Activated CD4-positive, alpha-beta T cell treated with anti-CD3 and anti-CD28 coated beads, Interleukin-2, amount 50 U/mL, for 24 hours (primary cell): ENCODE data around the gene DNAJC18.
"Not testable (repeated sequence)": the region's sequence is repeated elsewhere in the genome, so short reads cannot be mapped to it uniquely, and the experiment has no call there.

Experiments used
- DNase-seq, 2 donors: peaks; one replicate each; pipeline ENCODE4 v3.0.0-alpha.2; 2020; ENCODE audit warnings: low read depth in 1 of 2, low spot score in 1 of 2

DNAJC18 gene

DNA sequence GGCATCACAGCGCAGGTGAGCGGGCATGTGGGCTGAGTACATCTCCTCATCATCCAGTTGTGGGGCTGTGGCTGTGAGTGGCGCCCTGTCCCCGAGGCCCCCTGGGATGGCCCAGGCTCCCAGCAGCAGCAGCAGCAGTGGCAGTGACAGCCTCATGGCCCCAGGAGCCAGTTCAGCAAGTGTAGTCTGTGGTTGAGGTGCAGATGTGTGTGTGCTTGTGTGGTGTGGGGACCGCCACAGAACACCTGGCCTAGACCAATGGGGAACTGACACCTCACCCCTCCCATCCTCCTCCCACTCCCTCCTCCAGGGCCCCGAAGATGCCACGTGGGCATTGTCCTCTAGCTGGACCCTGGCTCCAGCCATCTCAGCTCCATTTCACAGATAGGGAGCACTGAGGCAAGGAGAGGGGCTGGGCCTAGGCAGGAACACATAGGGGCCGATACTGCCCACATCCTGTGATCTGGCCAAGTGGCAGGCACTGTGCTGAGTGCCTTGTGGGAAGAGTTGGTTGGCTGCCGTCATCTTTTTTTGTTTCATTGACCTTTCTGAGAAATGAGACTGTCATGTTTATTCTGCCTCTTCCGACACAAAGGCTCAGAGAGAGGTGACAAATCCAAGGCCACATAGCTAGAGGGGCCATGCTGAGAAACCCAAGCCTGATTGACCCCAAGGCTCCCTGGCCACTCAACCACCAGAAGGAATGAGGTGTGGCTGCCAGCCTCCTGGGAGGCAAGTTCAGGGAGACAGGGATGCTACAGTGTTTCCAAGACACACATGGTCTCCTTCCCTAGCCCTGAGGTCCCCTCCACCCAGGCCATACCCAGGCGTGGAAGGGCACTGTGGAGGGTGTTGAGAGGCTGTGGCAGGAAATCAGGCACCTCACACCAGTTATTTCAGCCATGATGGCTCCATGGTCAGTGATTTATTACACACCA lies 49.4 kb downstream of the DNAJC18 start, which contains the start of gene MZB1:
MZB1 (minus strand) TSS at position 213 of the 938 bp plus-strand sequence; CDS start at position 156, 57 bp downstream.
- DNase-seq = peak; percentile 17 to 24

DNA sequence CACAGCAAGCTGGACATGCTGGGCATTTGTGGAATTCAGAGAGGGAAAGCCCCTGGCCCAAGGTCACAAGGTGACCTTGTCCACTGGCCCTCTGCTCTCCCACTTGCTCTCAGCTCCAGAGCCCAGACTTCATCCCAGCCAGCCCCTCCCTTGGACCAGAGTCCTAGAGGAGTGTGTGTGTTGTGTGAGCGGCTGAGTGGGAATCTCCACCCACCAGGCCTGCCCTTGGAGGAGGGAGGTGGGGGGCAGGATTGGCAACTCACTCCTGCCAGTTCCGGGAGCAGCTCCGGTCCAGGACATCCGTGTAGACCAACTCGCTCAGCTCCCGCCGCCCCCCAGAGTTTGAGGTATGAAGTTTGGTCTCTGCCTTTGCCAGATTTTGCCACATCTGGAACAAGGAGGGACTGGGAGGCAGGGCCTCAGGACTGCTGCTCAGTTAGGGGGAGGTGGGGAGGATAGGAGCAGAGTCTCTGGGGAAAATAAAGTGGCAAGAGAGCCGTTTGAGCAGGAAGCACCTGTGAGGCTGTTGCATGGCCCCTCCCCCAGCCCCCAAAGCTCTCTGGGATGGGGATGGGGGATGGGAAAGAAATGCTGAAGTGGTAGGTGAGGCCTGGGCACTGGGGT lies 51.0 kb downstream of the DNAJC18 start:
- DNase-seq = no peak

GRCh38 chr5:139387611-139388197 lies 51.6 kb downstream of the DNAJC18 start:
- DNase-seq = no peak

DNA sequence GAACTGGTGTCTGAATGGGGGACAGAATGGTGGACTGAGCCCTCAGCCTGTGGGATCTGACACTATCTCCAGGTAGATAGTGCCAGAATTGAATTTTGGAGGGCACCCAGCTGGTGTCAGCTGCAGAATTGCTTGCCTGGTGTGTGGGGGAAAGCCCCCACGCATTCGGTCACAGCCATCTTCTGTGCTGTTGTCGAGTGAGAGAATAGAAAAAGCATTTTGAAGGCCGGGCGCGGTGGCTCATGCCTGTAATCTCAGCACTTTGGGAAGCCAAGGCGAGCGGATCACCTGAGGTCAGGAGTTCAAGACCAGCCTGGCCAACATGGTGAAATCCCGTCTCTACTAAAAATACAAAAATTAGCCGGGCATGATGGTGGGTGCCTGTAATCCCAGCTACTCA lies 52.4 kb downstream of the DNAJC18 start:
- DNase-seq = not testable (repeated sequence)

DNA sequence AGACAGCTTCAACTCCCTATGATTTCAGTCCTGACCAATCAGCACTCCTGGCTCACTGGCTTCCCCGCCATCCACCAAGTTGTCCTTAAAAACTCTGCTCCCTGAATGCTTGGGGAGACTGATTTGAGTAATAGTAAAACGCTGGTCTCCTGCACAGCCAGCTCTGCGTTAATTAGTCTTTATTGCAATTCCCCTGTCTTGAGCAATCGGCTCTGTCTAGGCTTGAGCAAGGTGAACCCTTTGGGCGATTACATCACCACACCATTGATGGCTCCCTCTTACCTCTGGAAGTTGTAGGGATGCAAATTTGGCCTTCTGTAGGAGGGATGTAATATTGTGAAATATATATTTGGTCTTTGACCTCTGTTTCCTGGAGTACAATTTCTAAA lies 53.3 kb downstream of the DNAJC18 start:
- DNase-seq = no peak

DNA sequence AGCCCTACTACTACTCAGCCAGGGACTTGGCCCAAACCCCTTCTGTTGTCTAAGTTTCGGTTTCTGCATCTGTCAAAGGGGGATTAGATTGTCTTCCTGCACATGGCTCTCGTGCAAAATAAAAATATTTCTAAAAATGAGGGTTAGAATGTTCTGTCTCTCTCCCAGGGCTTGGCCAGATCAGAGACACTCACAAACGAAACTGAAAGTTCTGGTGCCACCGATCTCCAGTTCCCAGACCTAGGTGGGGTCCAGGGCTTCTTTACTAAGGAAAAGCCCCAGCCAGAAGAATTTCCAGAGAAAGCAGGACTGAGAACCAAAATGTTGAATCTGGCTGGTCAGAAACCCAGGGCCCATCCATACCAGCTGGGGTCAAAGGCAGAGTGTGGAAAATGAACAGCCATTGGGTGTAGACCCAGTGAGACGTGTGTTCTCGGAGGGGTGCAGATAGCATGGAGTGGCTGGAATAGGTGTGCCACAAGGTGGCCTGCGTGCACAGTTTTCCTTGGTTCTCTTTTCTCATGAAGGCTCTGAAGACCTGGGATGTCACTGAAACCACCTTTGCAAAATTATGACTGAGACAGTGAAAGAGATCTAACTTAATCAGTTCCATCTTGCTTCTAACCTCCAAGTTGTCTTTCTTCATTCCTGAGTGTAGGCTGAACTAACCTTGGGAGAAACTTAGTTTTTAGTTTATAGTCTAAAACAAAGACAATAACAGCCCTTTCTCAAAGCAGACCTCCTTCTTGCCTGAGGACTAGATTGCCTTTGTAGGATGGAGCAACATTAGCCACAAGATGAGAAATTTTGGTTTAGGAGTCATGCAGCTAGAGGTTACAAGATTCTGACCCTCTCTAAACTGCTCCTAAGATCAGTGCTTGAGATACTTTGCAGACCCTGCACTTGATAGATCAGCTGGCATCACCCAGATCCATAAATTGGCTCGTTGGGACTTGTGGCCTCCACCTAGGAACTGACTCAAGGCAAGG lies 54.0 kb downstream of the DNAJC18 start:
- no peak for DNase-seq

GRCh38 chr5:139384591-139385051 lies 54.7 kb downstream of the DNAJC18 start:
- no peak for DNase-seq

DNA sequence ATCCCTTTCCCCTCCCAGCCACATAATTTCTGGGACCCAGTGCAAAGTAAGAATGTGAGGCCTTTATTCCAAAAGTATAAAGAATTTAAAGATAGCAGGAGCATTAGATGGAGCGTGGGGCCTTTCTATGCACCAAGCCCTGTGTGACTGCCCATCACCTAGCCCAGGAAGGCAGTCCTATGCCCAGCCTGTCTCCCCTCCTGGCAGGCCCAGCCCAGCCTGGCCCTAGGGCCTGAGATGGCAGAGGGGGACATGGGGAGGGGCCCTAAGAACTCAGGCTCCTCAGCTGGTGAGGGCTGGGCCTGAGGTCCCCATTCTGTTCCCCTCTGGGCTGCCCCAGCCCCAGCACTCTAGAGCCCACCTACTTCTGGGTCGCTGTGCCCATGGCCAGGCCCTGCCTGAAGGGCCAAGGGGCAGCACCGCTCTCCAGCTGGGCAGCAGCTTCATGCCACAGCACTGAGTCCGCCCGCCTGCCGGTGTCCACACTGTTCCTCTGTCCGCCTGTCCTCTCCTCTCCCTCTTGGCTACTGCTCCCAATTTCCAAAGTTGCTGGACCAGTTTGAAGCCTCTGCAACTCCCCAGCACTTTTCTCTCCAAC lies 55.2 kb downstream of the DNAJC18 start:
- no peak for DNase-seq

DNA sequence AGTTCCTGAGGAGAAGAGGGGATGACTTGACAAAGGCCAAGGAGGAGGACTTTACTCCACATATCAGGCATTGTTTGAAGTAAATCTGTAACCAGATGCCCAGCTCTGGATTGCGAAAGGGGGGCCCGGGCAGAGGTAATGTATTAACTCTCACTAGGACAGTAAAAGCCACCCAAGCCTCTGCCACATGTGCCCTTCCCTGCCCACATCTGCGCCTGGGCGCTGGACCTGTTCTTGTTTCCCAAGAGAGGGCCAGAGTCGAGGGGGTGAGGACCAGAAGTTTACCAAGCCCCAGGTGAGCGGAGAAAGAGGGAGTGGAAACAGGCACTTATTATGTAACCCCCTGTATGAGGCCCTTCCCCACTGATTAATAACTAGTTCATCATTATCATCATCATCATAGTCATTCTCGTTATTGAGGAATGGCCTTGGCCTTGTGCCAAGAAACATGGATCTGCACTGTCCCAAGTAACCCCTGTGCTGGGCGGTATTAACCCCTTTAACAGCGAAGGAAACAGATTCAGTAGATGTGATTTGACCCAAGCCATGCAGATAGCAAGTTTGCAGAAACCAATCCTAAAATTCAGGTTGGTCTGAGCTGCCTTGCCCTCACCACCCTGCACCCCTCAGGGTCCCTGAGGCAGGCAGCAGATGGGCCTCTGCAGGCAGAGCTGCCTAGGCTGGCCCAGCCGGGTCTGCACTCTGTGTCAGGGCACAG lies 55.9 kb downstream of the DNAJC18 start, which contains the start of gene SLC23A1:
SLC23A1 (minus strand) TSS at position 23 of the 718 bp plus-strand sequence. CDS start 44 bp downstream, outside the sequence.
- DNase-seq = no peak

- DNase-seq = no peak
Measured at GRCh38 chr5:139382807-139383206, 56.5 kb downstream of the DNAJC18 start.

DNA sequence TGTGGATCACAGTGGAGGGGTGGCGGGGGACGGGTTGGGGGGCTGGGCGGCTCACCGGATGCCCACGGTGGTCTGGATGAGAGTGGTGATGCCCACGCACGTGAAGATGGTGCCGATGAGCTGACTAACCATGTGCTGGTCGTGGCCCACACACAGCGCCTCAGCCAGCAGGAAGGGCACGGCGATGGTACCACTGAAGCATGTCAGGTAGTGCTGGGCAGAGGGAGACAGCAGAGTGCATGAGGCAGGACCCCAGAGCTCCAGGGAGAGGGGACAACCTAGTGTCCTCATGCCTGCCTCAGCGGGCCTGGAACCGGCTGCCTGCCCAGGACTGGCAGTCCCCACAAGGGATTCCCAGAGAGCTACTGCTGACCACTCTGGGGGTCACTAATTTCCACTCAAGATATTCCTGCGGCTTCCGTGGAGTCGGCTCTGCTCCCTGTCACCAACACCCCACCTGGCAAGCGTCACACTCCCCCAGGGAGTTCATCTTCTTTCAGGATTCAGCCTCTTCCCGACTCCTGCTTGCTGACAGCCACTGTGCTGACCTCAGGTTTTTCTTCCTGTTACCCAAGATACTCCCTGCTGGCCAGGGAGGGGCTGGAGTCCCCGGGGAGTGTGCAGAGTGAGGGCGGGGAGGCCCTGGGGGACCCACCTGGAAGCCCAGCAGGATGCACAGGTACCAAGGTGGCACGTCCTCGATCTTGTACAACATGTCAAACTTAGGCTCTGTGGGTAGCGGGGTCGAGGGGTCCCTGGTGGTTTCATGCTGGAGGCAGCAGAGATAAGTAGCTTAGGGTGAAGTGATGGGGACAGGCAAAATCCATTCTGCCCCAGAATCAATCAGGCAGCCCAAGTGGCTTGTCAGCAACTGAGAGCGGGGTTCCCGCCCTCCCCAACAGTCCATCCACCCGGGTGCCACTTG lies 57.2 kb downstream of the DNAJC18 start:
- no peak for DNase-seq

- DNase-seq = no peak
Measured at GRCh38 chr5:139379626-139380449, 59.5 kb downstream of the DNAJC18 start.

DNA sequence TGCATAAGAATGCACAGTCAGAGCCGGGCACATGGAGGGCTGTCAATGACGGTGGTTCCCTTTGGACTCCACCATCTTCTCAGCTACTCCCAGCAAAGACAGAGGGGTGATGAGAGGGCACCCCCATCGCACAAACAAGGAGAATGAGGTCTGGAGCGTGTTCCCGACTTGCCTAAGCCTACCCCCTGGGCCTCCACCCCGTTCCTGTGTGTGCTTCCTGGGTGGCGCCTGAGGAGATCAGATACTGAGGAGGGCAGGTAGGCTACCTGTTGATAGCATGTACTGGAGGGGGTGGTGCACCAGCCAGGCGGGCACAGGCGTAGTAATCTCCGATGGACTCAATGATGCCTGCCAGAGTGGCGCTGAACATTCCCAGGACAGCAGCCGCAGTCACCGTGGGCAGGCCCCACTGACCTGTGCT lies 60.4 kb downstream of the DNAJC18 start:
- DNase-seq = no peak

GRCh38 chr5:139378101-139378825 lies 61.1 kb downstream of the DNAJC18 start:
- no peak for DNase-seq

- DNase-seq = no peak
Measured at GRCh38 chr5:139377226-139377625, 62.1 kb downstream of the DNAJC18 start.

DNA sequence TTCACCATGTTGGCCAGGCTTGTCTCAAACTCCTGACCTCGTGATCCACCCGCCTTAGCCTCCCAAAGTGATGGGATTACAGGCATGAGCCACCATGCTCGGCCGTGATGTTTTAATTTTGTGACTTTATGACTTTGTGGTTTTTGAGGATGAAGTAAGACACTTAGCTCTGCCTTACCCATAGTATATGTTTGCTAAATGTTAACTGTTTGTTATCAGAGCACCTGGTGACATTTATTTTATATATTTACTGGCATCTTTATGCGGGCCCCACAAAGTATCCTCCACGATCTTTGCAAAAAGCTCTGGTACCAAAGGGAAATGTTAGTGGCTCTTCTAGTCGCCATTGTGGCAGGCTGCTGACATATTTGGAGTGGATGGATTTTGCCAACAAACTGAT lies 63.0 kb downstream of the DNAJC18 start:
- no peak for DNase-seq

DNA sequence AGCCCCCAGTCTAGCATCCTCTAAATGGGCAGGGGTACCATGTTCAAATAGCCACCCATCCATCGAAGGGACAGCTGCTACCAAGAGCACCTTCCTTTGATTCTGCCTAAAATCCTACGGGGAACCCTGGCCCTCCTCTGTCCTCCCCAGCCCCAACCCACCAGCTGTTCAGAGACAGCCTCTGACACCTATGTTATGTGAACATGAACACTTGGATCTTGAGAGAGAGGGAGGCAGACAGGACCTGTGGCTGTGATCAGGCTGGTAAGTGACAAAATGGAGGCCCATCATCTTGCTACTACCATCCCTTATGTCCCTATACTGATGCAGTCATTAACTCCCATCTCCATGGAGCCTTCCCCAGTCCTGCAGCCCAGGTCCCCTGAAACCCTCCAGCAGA lies 64.4 kb downstream of the DNAJC18 start:
- no peak for DNase-seq
